Retinal pigment epithelial cell (primary cell): ENCODE results near the gene HSDL2.
A peak's percentile ranks its signal among the peaks of the same experiment; 100 is the strongest.
"Not testable (repeated sequence)": the region's sequence is repeated elsewhere in the genome, so short reads cannot be mapped to it uniquely, and the experiment has no call there.

Source experiments
- DNase-seq: peaks from one replicate; pipeline ENCODE4 v3.0.0-alpha.2; 2010; ENCODE audit warnings: low read depth
- H3K4me3 ChIP-seq: 2 replicates; pipeline ENCODE4 v1.5.1; 2011; ENCODE audit warnings: mild to moderate bottlenecking, low read length, control low read depth, moderate library complexity
- TF ChIP-seq, protein P1 (sequence below): conservative IDR thresholded peaks from 2 replicates; pipeline ENCODE4 v1.5.1; 2011; ENCODE audit warnings: low read depth, low read length, control low read depth, inconsistent platforms

The HSDL2 gene

DNA sequence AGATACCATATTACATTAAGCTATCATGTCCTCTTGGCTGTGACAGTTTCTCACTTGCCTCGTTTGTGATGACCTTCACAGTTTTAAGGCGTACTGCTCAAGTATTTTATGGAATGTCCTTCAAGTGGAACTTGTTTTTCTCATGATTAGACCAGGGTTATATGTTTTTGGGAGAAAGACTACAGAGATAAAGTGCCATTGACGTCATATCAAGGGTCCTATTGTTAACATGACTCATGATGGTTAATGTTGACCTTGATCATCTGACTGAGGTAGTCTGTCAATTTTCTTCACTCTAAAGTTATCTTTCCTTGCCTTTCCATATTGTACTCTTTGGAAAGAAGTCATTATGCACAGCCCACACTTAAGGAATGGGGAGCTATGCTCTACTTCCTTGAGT, 28.7 kb upstream of the HSDL2 start:
- TF ChIP-seq, protein P1, sequence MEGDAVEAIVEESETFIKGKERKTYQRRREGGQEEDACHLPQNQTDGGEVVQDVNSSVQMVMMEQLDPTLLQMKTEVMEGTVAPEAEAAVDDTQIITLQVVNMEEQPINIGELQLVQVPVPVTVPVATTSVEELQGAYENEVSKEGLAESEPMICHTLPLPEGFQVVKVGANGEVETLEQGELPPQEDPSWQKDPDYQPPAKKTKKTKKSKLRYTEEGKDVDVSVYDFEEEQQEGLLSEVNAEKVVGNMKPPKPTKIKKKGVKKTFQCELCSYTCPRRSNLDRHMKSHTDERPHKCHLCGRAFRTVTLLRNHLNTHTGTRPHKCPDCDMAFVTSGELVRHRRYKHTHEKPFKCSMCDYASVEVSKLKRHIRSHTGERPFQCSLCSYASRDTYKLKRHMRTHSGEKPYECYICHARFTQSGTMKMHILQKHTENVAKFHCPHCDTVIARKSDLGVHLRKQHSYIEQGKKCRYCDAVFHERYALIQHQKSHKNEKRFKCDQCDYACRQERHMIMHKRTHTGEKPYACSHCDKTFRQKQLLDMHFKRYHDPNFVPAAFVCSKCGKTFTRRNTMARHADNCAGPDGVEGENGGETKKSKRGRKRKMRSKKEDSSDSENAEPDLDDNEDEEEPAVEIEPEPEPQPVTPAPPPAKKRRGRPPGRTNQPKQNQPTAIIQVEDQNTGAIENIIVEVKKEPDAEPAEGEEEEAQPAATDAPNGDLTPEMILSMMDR: no peak
- H3K4me3 ChIP-seq: no peak overlapping the region
- no peak for DNase-seq

- TF ChIP-seq, protein P1: no peak
- H3K4me3 ChIP-seq: no peak overlapping the region
- no peak for DNase-seq
These were observed 27.7 kb upstream of the HSDL2 start for GRCh38 chr9:112352209-112352608.

- no peak overlapping the region for H3K4me3 ChIP-seq
- TF ChIP-seq, protein P1: no peak
- DNase-seq: no peak
These were observed 25.7 kb upstream of the HSDL2 start for GRCh38 chr9:112354081-112354743.

DNA sequence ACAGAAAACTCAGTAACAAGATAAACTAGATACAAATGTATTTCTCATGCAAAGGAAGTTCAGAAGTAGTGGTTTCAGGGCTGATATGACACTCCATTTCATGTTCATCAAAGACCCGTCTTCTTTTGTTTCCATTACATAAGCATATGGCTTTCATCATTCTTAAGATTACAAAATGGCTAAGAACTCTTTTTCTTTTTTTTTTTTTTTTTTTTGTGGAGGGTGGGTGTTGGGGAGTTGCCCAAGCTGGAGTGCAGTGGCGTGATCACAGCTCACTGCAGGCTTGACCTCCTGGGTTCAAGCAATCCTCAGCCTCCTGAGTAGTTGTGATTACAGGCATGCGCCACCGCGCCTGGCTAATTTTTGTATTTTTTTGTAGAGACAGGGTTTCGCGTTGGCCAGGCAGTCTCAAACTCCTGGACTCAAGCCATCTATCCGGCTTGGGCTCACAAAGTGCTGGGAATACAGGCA, 24.4 kb upstream of the HSDL2 start:
- no peak overlapping the region for H3K4me3 ChIP-seq
- no peak for DNase-seq
- TF ChIP-seq, protein P1: no peak

DNA sequence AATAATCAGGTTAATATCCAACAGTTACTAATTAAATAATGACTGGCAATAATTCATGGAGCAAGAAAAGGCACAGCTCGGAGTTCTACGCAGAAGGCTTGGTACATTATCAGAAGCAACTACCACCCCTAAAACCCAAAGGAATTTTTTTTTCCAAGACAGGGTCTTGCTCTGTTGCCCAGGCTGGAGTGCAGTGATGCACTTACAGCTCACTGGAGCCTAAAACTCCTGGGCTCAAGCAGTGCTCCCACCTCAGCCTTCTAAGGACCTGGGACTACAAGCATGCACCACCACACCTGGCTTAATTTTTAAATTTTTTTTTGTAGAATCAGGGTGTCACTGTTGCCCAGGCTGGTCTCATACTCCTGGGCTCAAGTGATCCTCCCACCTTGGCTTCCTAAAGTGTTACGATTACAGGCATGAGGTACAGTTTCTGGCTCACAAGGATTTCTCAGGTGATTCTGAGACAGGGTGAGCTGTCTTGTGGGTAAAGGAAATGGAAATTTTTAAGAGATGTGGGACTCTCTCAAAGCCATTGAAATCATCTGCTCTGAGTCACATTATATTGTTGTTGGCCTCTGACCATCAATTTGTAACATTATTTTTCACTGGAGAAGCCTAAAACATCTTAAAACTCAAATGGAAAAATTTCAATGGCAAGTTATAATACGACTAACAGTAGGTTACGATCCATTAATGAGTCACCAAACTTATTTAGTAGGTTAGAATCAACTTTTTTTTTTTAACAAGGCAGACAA, 19.7 kb upstream of the HSDL2 start:
- TF ChIP-seq, protein P1: no peak
- no peak overlapping the region for H3K4me3 ChIP-seq
- no peak for DNase-seq

DNA sequence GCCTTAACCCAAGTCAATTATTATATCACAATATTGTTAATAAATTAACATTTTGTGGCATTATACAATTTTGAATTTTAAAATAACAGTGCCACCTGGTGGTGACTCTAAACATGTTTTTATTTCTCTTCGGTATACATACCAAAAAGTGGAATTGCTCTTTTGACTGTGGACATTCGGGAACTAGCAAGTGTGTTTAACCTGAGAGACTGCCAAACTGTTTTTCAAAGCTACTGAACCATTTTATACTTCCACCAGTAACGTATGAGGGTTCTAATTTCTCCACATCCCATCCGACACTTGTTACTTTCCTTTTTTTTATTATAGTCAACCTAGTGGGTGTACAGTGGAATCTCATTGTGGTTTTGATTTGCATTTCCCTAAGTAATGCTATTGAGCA, 18.3 kb upstream of the HSDL2 start:
- TF ChIP-seq, protein P1: peak; percentile 20
- no peak for DNase-seq
- H3K4me3 ChIP-seq: no peak overlapping the region

DNA sequence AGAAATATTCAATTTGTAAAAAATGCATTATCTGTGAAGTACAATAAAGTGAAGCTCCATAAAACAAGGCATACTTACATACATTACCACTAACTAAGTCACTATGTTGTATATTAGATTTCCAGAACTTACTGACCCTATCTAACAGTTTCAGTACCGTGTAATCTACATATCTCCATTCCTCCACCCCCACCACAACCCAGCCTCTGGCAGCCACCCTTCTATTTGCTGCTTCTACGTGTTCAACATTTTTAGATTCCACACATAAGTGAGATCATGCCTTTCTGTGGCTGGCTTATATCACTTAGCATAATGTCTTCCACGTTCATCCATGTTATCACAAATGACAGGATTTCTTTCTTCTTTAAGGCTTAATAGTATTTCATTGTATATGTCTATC, 15.1 kb upstream of the HSDL2 start:
- TF ChIP-seq, protein P1: no peak
- H3K4me3 ChIP-seq: no peak overlapping the region

DNA sequence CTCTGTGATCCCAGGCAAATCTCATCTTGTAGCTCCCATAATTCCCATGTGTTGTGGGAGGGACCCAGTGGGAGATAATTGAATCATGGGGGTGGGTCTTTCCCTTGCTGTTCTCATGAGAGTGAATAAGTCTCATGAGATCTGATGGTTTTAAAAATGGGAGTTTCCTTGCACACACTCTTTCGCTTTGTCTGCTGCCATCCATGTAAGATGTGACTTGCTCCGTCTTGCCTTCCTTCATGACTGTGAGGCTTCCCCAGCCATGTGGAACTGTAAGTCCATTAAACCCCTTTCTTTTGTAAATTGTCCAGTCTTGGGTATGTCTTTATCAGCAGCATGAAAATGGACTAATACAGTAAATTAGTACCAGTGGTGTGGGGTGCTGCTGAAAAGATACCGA, 14.7 kb upstream of the HSDL2 start:
- not testable (repeated sequence) for DNase-seq, H3K4me3 ChIP-seq

More for the DNA sequence above, 15.1 kb upstream of the HSDL2 start:
- DNase-seq: no peak
